Frontal cortex (tissue), 4 donors: ENCODE results near the gene KRT75. TPM values are rescaled to one million over a fixed set of nuclear protein-coding genes. Genes with fewer than 3 reads are reported as not detected.

Experiments used
- DNase-seq, 2 donors: peaks; one replicate each; pipeline ENCODE4 v3.0.0; 2012; ENCODE audit warnings: low spot score in 2 of 2
- FAIRE-seq: peaks from 2 replicates; lab custom pipeline; 2012; peaks lifted over from hg19 to GRCh38; lab: Jason Lieb, UNC
- total RNA-seq: library from RNA; depleted of rRNA; stranded (reverse); fragments of >200 nt; gene quantifications from one replicate; pipeline ENCODE4 v1.2.3, GENCODE V29; 2014
- donor health status: control.
- donor health status: control.
- donor health status: control.

The KRT75 gene
- total RNA-seq, 1 donor from 2014 or later, result not detected

GRCh38 chr12:52441320-52441911 lies 7.2 kb upstream of the KRT75 start:
- no peak for FAIRE-seq

GRCh38 chr12:52440821-52441319 lies 6.7 kb upstream of the KRT75 start:
- FAIRE-seq (no peak), DNase-seq (no peak)

More at GRCh38 chr12:52441320-52441911, 7.2 kb upstream of the KRT75 start:
- DNase-seq, result no peak

- FAIRE-seq, result no peak
- DNase-seq, result no peak
These were observed 5.7 kb upstream of the KRT75 start for GRCh38 chr12:52439845-52440244.

- DNase-seq (no peak), FAIRE-seq (no peak)
These were observed 5.2 kb upstream of the KRT75 start for GRCh38 chr12:52439420-52439819.

- DNase-seq (no peak), FAIRE-seq (no peak)
These were observed 4.4 kb upstream of the KRT75 start for GRCh38 chr12:52438305-52439301.

GRCh38 chr12:52437508-52437907 lies 3.3 kb upstream of the KRT75 start:
- FAIRE-seq, result no peak
- no peak for DNase-seq

GRCh38 chr12:52436828-52437474 lies 2.8 kb upstream of the KRT75 start:
- DNase-seq (no peak), FAIRE-seq (no peak)

- FAIRE-seq (no peak), DNase-seq (no peak)
These were observed 2.0 kb upstream of the KRT75 start for GRCh38 chr12:52436000-52436827.

- FAIRE-seq, result no peak
These were observed 1.5 kb upstream of the KRT75 start for GRCh38 chr12:52435659-52435999.

GRCh38 chr12:52434760-52435530 lies 774 bp upstream of the KRT75 start:
- FAIRE-seq (no peak), DNase-seq (no peak)

More at GRCh38 chr12:52435659-52435999, 1.5 kb upstream of the KRT75 start:
- no peak for DNase-seq

- DNase-seq (no peak), FAIRE-seq (no peak)
These were observed 580 bp downstream of the KRT75 start for GRCh38 chr12:52433501-52434080.

- DNase-seq (no peak), FAIRE-seq (no peak)
These were observed 1.5 kb downstream of the KRT75 start for GRCh38 chr12:52432559-52433207.

- DNase-seq (no peak), FAIRE-seq (no peak)
These were observed 6.0 kb downstream of the KRT75 start for GRCh38 chr12:52428121-52428520.

- FAIRE-seq (no peak), DNase-seq (no peak)
These were observed 7.1 kb downstream of the KRT75 start for GRCh38 chr12:52427083-52427482.

GRCh38 chr12:52426034-52426433 lies 8.1 kb downstream of the KRT75 start:
- no peak for FAIRE-seq
- no peak for DNase-seq

GRCh38 chr12:52425466-52425865 lies 8.7 kb downstream of the KRT75 start:
- no peak for FAIRE-seq
- no peak for DNase-seq

- DNase-seq (no peak), FAIRE-seq (no peak)
These were observed 10.3 kb downstream of the KRT75 start for GRCh38 chr12:52423661-52424500.
